ENCODE data around the gene LINGO3.

LINGO3 gene

GRCh38 chr19:2340496-2341243 lies 32.7 kb upstream of the LINGO3 start:
- in situ Hi-C loops (cut with MboI; ENCODE audit: low sequenced_read_pairs), result no loop called here

DNA sequence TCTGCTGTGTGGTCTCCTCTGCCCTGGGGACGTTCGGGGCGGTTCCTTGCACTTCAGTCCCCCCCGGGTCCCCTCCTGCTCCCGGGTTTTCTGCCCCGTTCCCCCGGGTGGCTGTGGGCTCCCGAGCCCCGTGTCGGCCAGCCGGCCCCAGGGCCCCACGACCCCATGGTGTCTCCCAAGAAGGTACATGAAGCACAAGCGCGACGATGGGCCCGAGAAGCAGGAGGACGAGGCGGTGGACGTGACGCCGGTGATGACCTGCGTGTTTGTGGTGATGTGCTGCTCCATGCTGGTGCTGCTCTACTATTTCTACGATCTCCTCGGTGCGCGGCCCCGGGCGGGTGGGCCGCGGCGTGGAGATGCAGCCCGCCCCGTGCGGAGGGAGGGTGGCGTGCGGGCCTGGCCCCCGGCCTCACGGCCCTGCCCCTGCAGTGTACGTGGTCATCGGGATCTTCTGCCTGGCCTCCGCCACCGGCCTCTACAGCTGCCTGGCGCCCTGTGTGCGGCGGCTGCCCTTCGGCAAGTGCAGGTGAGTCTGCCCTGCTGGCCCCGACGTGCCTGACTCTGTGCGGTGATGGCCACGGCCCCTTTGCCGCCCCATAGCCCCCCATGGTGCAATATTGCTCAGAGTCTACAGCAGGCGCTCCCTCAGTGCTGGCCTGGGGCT lies 31.8 kb upstream of the LINGO3 start:
- in situ Hi-C loops (cut with MboI; ENCODE audit: low sequenced_read_pairs), result no loop called here

GRCh38 chr19:2338751-2339643 lies 31.0 kb upstream of the LINGO3 start:
- in situ Hi-C loops (cut with MboI; ENCODE audit: low sequenced_read_pairs), result no loop called here

DNA sequence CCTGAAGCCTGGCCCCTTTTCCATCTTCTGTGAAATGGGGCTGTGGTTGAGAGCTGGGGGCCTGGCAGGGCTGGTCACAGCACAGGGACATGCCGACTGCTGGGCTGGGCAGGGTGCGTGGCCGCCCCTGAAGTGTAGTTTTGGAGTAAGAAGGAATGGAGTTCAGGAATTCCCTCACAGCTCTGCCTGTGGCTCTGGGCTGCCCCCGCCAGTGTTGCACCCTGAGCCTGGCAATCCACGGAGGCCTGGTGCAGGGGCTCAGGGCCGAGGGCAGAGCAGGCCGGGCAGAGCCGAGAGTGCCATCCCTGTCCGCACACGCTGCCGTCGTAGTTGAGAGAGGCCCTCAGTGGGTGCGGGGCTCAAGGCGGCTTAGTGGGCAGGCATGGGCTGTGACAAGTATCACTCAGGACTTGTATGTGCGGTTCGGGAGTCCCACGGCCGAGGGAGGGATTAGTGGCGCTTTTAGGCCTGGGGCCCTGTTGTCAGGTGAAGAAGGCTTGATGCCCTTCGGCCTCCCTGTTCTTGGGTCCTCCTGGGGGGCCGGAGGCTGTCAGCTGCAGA lies 30.2 kb upstream of the LINGO3 start:
- in situ Hi-C loops (cut with MboI; ENCODE audit: low sequenced_read_pairs), result no loop called here

GRCh38 chr19:2337329-2337707 lies 29.4 kb upstream of the LINGO3 start:
- in situ Hi-C loops (cut with MboI; ENCODE audit: low sequenced_read_pairs), result no loop called here

DNA sequence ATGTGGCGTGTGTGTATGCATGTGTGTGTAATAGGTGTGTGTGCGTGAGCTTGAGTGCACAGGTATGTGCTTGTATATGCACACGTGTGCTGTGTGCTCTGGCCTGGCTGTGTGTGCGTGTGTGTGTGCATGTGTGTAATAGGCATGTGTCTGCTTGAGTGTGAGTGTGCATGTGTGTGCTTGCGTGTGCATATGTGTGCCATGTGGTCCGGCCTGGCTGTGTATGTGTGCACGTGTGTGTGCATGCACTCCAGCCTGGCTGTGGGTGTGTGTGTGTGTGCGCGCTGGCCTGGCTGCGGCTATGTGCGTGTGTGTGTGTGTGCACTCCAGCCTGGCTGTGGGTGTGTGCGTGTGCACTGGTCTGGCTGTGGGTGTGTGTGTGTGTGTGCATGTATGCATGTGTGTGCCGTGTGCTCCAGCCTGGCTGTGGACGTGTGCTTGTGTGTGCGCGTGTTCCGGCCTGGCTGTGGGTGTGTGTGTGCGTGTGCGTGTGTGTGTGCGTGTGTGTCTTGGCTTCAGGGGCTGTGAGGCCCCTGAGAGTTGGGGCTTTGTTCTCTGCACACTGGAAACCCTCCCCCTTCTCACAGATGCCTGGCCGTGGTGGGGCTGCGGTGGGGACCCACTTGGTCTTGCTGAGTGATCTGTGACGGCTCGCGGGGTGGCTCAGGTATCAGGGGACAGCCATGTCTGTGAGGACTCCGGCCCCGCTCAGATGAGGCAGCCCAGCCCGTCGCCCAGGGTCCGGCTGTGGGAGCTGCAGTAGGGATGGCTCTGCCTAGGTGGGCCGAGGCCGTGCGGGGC lies 28.8 kb upstream of the LINGO3 start:
- in situ Hi-C loops (cut with MboI; ENCODE audit: low sequenced_read_pairs), result no loop called here

GRCh38 chr19:2335848-2336247 lies 27.9 kb upstream of the LINGO3 start:
- in situ Hi-C loops (cut with MboI; ENCODE audit: low sequenced_read_pairs), result no loop called here

DNA sequence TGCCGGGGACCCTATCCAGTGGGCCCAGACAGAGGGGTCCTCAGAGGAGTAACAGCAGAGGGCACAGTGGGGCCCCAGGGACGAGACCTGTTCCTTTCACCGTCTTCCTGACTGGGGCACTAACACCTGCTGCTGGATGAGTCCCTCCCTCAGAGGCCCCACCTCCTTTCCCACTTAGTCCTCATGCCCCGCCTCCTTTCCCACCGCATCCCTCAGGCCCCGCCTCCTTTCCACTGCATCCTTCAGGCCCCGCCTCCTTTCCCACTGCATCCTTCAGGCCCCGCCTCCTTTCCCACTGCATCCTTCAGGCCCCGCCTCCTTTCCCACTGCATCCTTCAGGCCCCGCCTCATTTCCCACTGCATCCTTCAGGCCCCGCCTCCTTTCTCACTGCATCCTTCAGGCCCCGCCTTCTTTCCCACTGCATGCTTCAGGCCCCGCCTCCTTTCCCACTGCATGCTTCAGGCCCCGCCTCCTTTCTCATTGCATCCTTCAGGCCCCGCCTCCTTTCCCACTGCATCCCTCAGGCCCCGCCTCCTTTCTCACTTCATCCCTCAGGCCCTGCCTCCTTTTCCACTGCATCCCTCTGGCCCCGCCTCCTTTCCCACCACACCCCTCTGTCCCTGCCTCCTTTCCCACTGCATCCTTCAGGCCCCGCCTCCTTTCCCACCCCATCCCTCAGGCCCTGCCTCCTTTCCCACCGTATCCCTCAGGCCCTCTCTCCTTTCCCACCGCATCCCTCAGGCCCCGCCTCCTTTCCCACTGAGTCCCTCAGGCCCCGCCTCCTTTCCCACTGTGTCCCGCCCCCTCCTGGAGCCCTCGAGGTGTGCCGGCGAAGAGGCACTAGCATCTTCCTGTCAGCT lies 27.3 kb upstream of the LINGO3 start:
- in situ Hi-C loops (cut with MboI; ENCODE audit: low sequenced_read_pairs), result no loop called here

GRCh38 chr19:2334426-2334825 lies 26.5 kb upstream of the LINGO3 start:
- in situ Hi-C loops (cut with MboI; ENCODE audit: low sequenced_read_pairs), result no loop called here

- in situ Hi-C loops (cut with MboI; ENCODE audit: low sequenced_read_pairs), result no loop called here
Measured at GRCh38 chr19:2333807-2334211, 25.9 kb upstream of the LINGO3 start.

DNA sequence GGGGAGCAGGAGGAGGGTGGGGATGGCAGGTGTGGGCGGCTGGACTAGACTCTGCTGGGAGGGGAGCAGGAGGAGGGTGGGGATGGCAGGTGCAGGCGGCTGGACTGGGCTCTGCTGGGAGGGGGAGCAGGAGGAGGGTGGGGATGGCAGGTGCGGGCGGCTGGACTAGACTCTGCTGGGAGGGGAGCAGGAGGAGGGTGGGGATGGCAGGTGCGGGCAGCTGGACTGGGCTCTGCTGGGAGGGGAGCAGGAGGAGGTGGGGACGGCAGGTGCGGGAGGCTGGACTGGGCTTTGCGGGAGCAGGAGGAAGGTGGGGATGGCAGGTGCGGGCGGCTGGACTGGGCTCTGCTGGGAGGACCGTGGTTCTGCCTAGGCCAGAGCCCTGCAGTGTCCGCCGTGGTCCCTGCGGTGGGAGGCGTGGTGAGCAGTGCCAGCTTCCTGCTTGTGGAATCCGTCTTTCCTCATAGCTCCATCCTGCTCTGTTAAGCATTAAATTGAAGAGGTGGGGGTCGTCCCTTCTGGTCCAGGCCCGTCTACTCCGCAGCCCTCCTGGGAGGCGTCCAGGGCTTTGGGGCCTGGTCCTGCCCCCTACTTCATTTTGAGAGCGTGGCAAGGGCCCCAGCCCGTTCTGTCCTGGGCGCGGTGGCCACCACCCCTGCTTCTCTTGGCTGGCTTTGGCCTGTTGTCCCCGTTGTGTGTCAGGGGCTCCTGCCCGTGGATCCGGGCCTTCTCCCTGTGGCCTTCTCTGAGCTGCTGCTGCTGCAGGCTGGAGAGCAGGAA lies 25.3 kb upstream of the LINGO3 start:
- in situ Hi-C loops (cut with MboI; ENCODE audit: low sequenced_read_pairs), result no loop called here

- in situ Hi-C loops (cut with MboI; ENCODE audit: low sequenced_read_pairs), result no loop called here
Measured at GRCh38 chr19:2332341-2333026, 24.5 kb upstream of the LINGO3 start.

DNA sequence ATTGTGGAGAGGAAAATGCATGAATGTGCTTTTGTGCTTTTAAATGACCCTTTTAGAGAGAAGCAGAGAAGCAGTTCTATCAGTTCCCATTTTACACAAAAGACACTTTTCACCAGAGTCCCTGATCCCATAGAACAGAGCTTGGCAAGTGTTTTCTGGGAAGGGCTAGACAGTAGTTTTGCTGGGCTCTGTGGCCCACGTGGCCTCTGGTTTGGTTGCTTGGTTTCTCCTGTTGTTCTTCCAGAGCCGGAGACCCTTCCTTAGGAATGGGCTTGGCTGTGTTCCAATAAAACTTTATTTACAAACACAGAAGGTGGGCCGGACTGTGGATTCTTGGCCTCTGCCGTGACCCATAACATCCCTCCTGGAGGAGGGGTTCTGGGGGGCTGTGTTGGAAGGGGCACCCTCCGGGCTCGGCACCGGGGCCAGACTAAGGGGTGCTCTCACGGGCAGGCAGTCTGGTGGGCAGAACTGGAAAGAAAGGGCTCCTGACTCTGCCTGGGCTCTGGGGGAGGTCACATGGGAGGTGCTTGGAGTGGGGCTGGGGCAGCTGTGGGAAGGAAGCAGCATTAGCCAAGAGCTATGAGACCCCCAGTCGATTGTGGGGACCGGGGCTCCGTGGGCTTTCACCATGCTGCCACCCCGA lies 23.8 kb upstream of the LINGO3 start:
- in situ Hi-C loops (cut with MboI; ENCODE audit: low sequenced_read_pairs), result no loop called here

GRCh38 chr19:2330632-2331284 lies 22.8 kb upstream of the LINGO3 start:
- in situ Hi-C loops (cut with MboI; ENCODE audit: low sequenced_read_pairs), result no loop called here

DNA sequence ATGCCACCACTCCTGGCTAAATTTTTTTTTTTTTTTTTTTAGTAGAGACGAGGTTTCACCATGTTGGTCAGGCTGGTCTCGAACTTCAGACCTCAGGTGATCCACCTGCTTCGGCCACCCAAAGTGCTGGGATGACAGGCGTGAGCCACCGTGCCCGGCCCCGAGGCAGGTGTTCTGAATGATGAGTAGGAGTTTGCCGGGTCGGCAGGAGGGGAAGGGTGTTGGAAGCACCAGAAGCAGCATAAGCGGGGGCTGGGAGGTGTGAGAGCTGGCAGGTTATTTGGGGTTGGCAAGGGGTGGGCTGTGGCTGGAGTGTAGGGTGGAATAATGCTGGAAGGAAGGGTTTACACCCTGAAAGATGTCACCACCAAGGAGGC lies 22.3 kb upstream of the LINGO3 start:
- in situ Hi-C loops (cut with MboI; ENCODE audit: low sequenced_read_pairs), result no loop called here

DNA sequence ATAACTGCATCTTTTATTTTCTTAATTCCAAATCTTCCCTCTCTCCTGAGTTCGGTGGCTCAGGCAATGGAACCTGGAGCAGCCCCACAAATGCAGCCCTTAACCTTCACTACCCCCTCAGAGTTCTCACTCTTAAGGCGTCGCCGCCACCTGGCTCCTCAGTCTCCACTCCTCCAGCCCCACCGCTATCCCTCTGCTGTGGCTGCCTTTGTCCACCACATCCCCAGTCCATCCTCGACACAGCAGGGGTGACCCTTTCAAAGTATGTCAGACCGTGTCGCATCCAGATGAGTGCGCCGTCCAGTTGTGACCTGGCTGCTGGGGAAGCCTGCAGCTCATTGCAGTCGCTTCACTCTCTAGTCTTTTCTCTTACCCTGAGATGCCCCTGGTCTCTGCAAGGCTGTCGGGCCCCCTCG lies 21.6 kb upstream of the LINGO3 start:
- in situ Hi-C loops (cut with MboI; ENCODE audit: low sequenced_read_pairs), result no loop called here

DNA sequence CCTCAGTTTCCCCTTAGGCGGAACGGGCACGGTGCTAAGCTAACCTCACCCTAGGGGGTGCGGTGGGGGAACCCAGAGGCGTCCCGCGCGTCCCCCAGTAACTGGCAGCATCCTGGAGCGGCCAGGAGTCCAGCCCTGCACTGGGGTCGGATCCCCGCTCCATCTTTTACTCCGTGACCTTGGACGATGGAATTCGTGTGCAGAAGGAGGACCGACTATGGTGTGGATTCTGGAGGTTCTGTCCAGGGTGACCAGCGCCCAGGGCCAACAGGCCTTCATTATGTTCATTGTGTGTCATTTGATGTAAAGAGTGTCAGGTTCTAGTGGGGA lies 21.2 kb upstream of the LINGO3 start:
- in situ Hi-C loops (cut with MboI; ENCODE audit: low sequenced_read_pairs), result no loop called here
